Adrenal gland (tissue), 12 donors: ENCODE measurements around the gene BABAM2. TPM values are rescaled to one million over a fixed set of nuclear protein-coding genes. Genes with fewer than 3 reads are reported as not detected.

Source experiments
- DNase-seq, 7 donors: peaks; one replicate each; pipeline ENCODE4 v3.0.0-alpha.2; 2019 to 2020
- H3K27ac ChIP-seq, 5 donors: fragments of 200-600 bp; sonication (generic) in 4 of 5; 1 replicate in 3 of 5; 2 replicates in 2 of 5; pipeline versions ENCODE4 v1.5.1 to v1.8.0; 2016 to 2020; ENCODE audit warnings: mild to moderate bottlenecking in 1 of 5
- H3K27me3 ChIP-seq: fragments of 200-600 bp; 2 replicates; pipeline ENCODE4 v1.8.0; 2021
- H3K36me3 ChIP-seq, 2 donors: fragments of 200-600 bp; replicated peaks in 1 of 2; 1 replicate in 1 of 2; 2 replicates in 1 of 2; pipeline versions ENCODE4 v1.5.1 to v1.8.0; 2018 to 2022
- H3K4me1 ChIP-seq, 2 donors: fragments of 200-600 bp; replicated peaks in 1 of 2; 1 replicate in 1 of 2; 2 replicates in 1 of 2; pipeline versions ENCODE4 v1.5.1 to v1.8.0; 2018 to 2021
- H3K4me3 ChIP-seq, 4 donors: fragments of 200-600 bp; sonication (generic) in 3 of 4; one replicate each; pipeline ENCODE4 v1.5.1; 2016 to 2018
- H3K9me3 ChIP-seq, 3 donors: fragments of 200-600 bp; sonication (generic) in 1 of 3; replicated peaks in 1 of 3; 1 replicate in 2 of 3; 2 replicates in 1 of 3; pipeline versions ENCODE4 v1.5.1 to v1.8.0; 2016 to 2021
- CTCF ChIP-seq, 6 experiments: fragments of 450-650 bp in 4 of 6; fragments of 200-600 bp in 2 of 6; sonication (generic) in 1 of 6; IDR thresholded peaks; 1 replicate in 5 of 6; 2 replicates in 1 of 6; pipeline versions ENCODE4 v1.5.1 to v1.8.0; 2016 to 2021; ENCODE audit warnings: antibody characterized with exemption in 6 of 6, mild to moderate bottlenecking in 2 of 6, moderate library complexity in 1 of 6
- POLR2A ChIP-seq, 2 donors: fragments of 450-650 bp; IDR thresholded peaks; one replicate each; pipeline ENCODE4 v1.6.1; 2017; ENCODE audit warnings: antibody characterized with exemption in 2 of 2, mild to moderate bottlenecking in 2 of 2, moderate library complexity in 1 of 2
- WGBS, 4 donors: extraction: QIAGEN DNeasy Blood & Tissue Kit in 2 of 4; methylation state at CpG; one replicate each; pipeline versions ENCODE4 v1.1.5 to v1.1.7; 2013 to 2017; 5-methylcytosine and 5-hydroxymethylcytosine counted together
- intact Hi-C, 2 donors: fragments of 100-400 bp; cut with DNase I; formaldehyde crosslinking; loops; one replicate each; pipeline versions ENCODE4 v1.14.1 to v1.15.0; 2022 to 2023
- polyA plus RNA-seq, 3 donors: library from polyadenylated mRNA; stranded (reverse); fragments of 200-250 nt in 2 of 3; fragments of 350-450 nt in 1 of 3; fragmentation: Illumina TruSeq in 1 of 3; extraction: RNeasy Lipid Tissue Mini Kit (QIAGEN cat#74804) in 1 of 3; gene quantifications; one replicate each; pipeline ENCODE4 v1.2.3, GENCODE V29; 2013 to 2014
- total RNA-seq, 9 donors: library from RNA; depleted of rRNA in 4 of 9; stranded (reverse); fragments of >200 nt in 4 of 9; fragments of 120-200 nt in 1 of 9; fragmentation: NEBNext Ultra II Directional in 1 of 9; extraction: Animal tissue kit (Norgen Biotek cat#: 25700) in 1 of 9; gene quantifications; one replicate each; pipeline versions ENCODE4 v1.1.0 to v1.2.4, GENCODE V29; 2013 to 2023
- donor health status: healthy with polysubstance abuse.
- donor health status: Bipolar disorder and iron deficiency.
- donor health status: DM: yes; HTN: yes; CAD: no.
- donor health status: DM: no; HTN: no; CAD: no.
- donor health status: DM: no; HTN: no; CAD: no.
- donor health status: DM: yes; HTN: yes; CAD: no.

BABAM2 gene
- total and polyA plus RNA-seq, 12 donors: 88.2 to 925 (median 357) TPM

- Histone ChIP-seq H3K27ac (no peak overlapping the region), H3K27me3 (no peaks in the 10 kb centered on the region), H3K4me1 (peaks cover 0 to 34% of the 10 kb centered on the region in 2 donors), H3K36me3 (no peaks in the 10 kb centered on the region), H3K9me3 (no peaks in the 10 kb centered on the region), H3K4me3 (no peak overlapping the region)
- intact Hi-C loops: no loop called here
- WGBS, 4 donors: 85 to 93% (median 89%) methylated on average over 4 of the region's 4 CpGs
- TF ChIP-seq CTCF (IDR thresholded peaks at IDR 0.05) (no peak), POLR2A (IDR thresholded peaks at IDR 0.05) (no peak)
- no peak for DNase-seq
Measured at GRCh38 chr2:28279371-28279770, 388.8 kb downstream of the BABAM2 start.

- H3K36me3 ChIP-seq: no peaks in the 10 kb centered on the region
- H3K27me3 ChIP-seq: no peaks in the 10 kb centered on the region
- no peak overlapping the region for H3K4me3 ChIP-seq
- no peak for DNase-seq
- intact Hi-C loops: no loop called here
- H3K27ac ChIP-seq: no peak overlapping the region
- TF ChIP-seq CTCF (IDR thresholded peaks at IDR 0.05): no peak
- TF ChIP-seq POLR2A (IDR thresholded peaks at IDR 0.05): no peak
- no peaks in the 10 kb centered on the region for H3K9me3 ChIP-seq
- 93 to 98% (median 94%) methylated on average over 4 of the region's 4 CpGs for WGBS, 4 donors
- H3K4me1 ChIP-seq: peaks cover 0 to 21% of the 10 kb centered on the region in 2 donors
Measured at GRCh38 chr2:28280619-28281018, 390.1 kb downstream of the BABAM2 start.

GRCh38 chr2:28281739-28282138, 391.2 kb downstream of the BABAM2 start:
- Histone ChIP-seq H3K9me3 (no peaks in the 10 kb centered on the region), H3K4me3 (no peak overlapping the region), H3K4me1 (peaks cover 0 to 18% of the 10 kb centered on the region in 2 donors), H3K27me3 (no peaks in the 10 kb centered on the region), H3K36me3 (no peaks in the 10 kb centered on the region), H3K27ac (no peak overlapping the region)
- intact Hi-C loops: no loop called here
- WGBS, 4 donors: 96 to 100% (median 98%) methylated on average over 1 of the region's 1 CpG
- TF ChIP-seq CTCF (IDR thresholded peaks at IDR 0.05): no peak
- no peak for TF ChIP-seq POLR2A (IDR thresholded peaks at IDR 0.05)
- DNase-seq: no peak

GRCh38 chr2:28282248-28282647, 391.7 kb downstream of the BABAM2 start:
- Histone ChIP-seq H3K4me1 (peaks cover 0 to 19% of the 10 kb centered on the region in 2 donors), H3K27ac (no peak overlapping the region), H3K9me3 (no peaks in the 10 kb centered on the region), H3K4me3 (no peak overlapping the region), H3K27me3 (no peaks in the 10 kb centered on the region), H3K36me3 (no peaks in the 10 kb centered on the region)
- 58 to 69% (median 67%) methylated on average over 3 of the region's 3 CpGs for WGBS, 4 donors
- DNase-seq: no peak
- intact Hi-C loops: no loop called here
- TF ChIP-seq POLR2A (IDR thresholded peaks at IDR 0.05): no peak

- intact Hi-C loops: no loop called here
- DNase-seq: no peak
- 90 to 97% (median 93%) methylated on average over 5 to 7 of the region's 7 CpGs for WGBS, 4 donors
- Histone ChIP-seq H3K36me3 (no peaks in the 10 kb centered on the region), H3K27me3 (no peaks in the 10 kb centered on the region), H3K9me3 (no peaks in the 10 kb centered on the region), H3K4me3 (no peak overlapping the region), H3K27ac (no peak overlapping the region), H3K4me1 (peaks cover 0 to 23% of the 10 kb centered on the region in 2 donors)
- TF ChIP-seq POLR2A (IDR thresholded peaks at IDR 0.05) (no peak), CTCF (IDR thresholded peaks at IDR 0.05) (no peak)
Measured at GRCh38 chr2:28282861-28283646, 392.5 kb downstream of the BABAM2 start.
